Measurements from ENCODE around the gene CELF2.
"Not testable (repeated sequence)": the region's sequence is repeated elsewhere in the genome, so short reads cannot be mapped to it uniquely, and the experiment has no call there.

CELF2 gene

GRCh38 chr10:11116361-11116760, 98.7 kb downstream of the CELF2 start:
- no peak for TF ChIP-seq POLR2A (IDR thresholded peaks at IDR 0.05; ENCODE audit: low read depth, low read length)
- no peak for FAIRE-seq
- no peak for DNase-seq (ENCODE audit: insufficient read length, low spot score)

GRCh38 chr10:11116817-11117216, 99.1 kb downstream of the CELF2 start:
- DNase-seq (ENCODE audit: insufficient read length, low spot score), result no peak
- FAIRE-seq, result no peak
- no peak for TF ChIP-seq POLR2A (IDR thresholded peaks at IDR 0.05; ENCODE audit: low read depth, low read length)

GRCh38 chr10:11118686-11119085, 101.0 kb downstream of the CELF2 start:
- no peak for TF ChIP-seq POLR2A (IDR thresholded peaks at IDR 0.05; ENCODE audit: low read depth, low read length)
- FAIRE-seq, result no peak
- no peak for DNase-seq (ENCODE audit: insufficient read length, low spot score)

- DNase-seq (ENCODE audit: insufficient read length, low spot score) (no peak), FAIRE-seq (no peak)
- no peak for TF ChIP-seq POLR2A (IDR thresholded peaks at IDR 0.05; ENCODE audit: low read depth, low read length)
Measured at GRCh38 chr10:11119843-11120242, 102.2 kb downstream of the CELF2 start.

- TF ChIP-seq POLR2A (IDR thresholded peaks at IDR 0.05; ENCODE audit: low read depth, low read length), result no peak
- FAIRE-seq (no peak), DNase-seq (ENCODE audit: insufficient read length, low spot score) (no peak)
Measured at GRCh38 chr10:11120711-11121110, 103.0 kb downstream of the CELF2 start.

- FAIRE-seq; DNase-seq (ENCODE audit: insufficient read length, low spot score): not testable (repeated sequence)
Measured at GRCh38 chr10:11123892-11124291, 106.2 kb downstream of the CELF2 start.

GRCh38 chr10:11125004-11125403, 107.3 kb downstream of the CELF2 start:
- no peak for DNase-seq (ENCODE audit: insufficient read length, low spot score)
- no peak for FAIRE-seq
- TF ChIP-seq POLR2A (IDR thresholded peaks at IDR 0.05; ENCODE audit: low read depth, low read length), result no peak

GRCh38 chr10:11127017-11127416, 109.3 kb downstream of the CELF2 start:
- FAIRE-seq; DNase-seq (ENCODE audit: insufficient read length, low spot score): not testable (repeated sequence)

GRCh38 chr10:11131112-11131639, 113.5 kb downstream of the CELF2 start:
- DNase-seq (ENCODE audit: insufficient read length, low spot score) (no peak), FAIRE-seq (no peak)
- no peak for TF ChIP-seq POLR2A (IDR thresholded peaks at IDR 0.05; ENCODE audit: low read depth, low read length)

GRCh38 chr10:11134411-11134810, 116.7 kb downstream of the CELF2 start:
- DNase-seq (ENCODE audit: insufficient read length, low spot score) (no peak), FAIRE-seq (no peak)
- TF ChIP-seq POLR2A (IDR thresholded peaks at IDR 0.05; ENCODE audit: low read depth, low read length), result no peak

- DNase-seq (ENCODE audit: insufficient read length, low spot score) (no peak), FAIRE-seq (no peak)
- TF ChIP-seq POLR2A (IDR thresholded peaks at IDR 0.05; ENCODE audit: low read depth, low read length), result no peak
Measured at GRCh38 chr10:11135709-11136108, 118.0 kb downstream of the CELF2 start.

- no peak for TF ChIP-seq POLR2A (IDR thresholded peaks at IDR 0.05; ENCODE audit: low read depth, low read length)
- DNase-seq (ENCODE audit: insufficient read length, low spot score) (no peak), FAIRE-seq (no peak)
Measured at GRCh38 chr10:11138314-11139033, 120.8 kb downstream of the CELF2 start.

- no peak for TF ChIP-seq POLR2A (IDR thresholded peaks at IDR 0.05; ENCODE audit: low read depth, low read length)
- no peak for DNase-seq (ENCODE audit: insufficient read length, low spot score)
- no peak for FAIRE-seq
Measured at GRCh38 chr10:11140963-11141362, 123.3 kb downstream of the CELF2 start.

GRCh38 chr10:11141571-11142091, 124.0 kb downstream of the CELF2 start:
- no peak for TF ChIP-seq POLR2A (IDR thresholded peaks at IDR 0.05; ENCODE audit: low read depth, low read length)
- FAIRE-seq, result no peak
- no peak for DNase-seq (ENCODE audit: insufficient read length, low spot score)

- FAIRE-seq (no peak), DNase-seq (ENCODE audit: insufficient read length, low spot score) (no peak)
- TF ChIP-seq POLR2A (IDR thresholded peaks at IDR 0.05; ENCODE audit: low read depth, low read length), result no peak
Measured at GRCh38 chr10:11142777-11143176, 125.1 kb downstream of the CELF2 start.

Data from H54 (cell line).